ENCODE results near the gene CSTPP1. TPM values are rescaled to one million over a fixed set of nuclear protein-coding genes. Genes with fewer than 3 reads are reported as not detected.

Gene CSTPP1
- polyA plus RNA-seq, 1 experiment = 48.7 TPM

DNA sequence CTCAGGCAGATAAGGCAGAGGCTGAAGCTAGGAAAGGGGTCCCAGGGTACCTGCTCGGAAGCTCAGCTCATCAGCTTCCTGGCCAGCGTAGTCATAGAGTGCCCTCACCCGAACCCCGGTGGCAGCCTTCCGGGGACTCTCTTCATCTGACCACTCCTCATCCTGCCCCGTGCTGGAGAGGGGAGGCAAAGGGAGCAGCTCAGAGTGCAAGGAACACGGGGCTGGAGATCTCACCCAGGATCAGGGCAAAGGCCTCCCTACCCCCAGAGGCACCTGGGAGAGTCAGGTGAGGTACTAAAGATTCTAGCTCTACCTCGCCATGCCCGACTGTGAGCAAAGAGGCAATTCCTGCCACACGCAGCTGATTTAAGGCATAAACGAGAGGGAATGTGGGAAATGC, 241.8 kb downstream of the CSTPP1 start:
- DNase-seq (ENCODE audit: low read depth) = no peak
- CTCF ChIA-PET = interaction anchor here (0.8 to 5.5 kb wide), 20 partner anchors 7 to 258 kb away, joined by 3 to 55 read pairs (median 6); partner anchors contain the start of genes ACP2, DDB2 and NR1H3
- Histone ChIP-seq H3K4me3 (ENCODE audit: low read depth, low read length) (no peak overlapping the region), H3K36me3 (ENCODE audit: control insufficient read depth, insufficient read depth, low read length) (peaks cover 17% of the 10 kb centered on the region), H3K27me3 (ENCODE audit: control insufficient read depth, insufficient read depth, low read length) (no peaks in the 10 kb centered on the region)
- POLR2A ChIA-PET = no interaction called here
- TF ChIP-seq, protein P1, sequence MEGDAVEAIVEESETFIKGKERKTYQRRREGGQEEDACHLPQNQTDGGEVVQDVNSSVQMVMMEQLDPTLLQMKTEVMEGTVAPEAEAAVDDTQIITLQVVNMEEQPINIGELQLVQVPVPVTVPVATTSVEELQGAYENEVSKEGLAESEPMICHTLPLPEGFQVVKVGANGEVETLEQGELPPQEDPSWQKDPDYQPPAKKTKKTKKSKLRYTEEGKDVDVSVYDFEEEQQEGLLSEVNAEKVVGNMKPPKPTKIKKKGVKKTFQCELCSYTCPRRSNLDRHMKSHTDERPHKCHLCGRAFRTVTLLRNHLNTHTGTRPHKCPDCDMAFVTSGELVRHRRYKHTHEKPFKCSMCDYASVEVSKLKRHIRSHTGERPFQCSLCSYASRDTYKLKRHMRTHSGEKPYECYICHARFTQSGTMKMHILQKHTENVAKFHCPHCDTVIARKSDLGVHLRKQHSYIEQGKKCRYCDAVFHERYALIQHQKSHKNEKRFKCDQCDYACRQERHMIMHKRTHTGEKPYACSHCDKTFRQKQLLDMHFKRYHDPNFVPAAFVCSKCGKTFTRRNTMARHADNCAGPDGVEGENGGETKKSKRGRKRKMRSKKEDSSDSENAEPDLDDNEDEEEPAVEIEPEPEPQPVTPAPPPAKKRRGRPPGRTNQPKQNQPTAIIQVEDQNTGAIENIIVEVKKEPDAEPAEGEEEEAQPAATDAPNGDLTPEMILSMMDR (IDR thresholded peaks at IDR 0.05; ENCODE audit: insufficient read depth, low read depth, low read length) = no peak

DNA sequence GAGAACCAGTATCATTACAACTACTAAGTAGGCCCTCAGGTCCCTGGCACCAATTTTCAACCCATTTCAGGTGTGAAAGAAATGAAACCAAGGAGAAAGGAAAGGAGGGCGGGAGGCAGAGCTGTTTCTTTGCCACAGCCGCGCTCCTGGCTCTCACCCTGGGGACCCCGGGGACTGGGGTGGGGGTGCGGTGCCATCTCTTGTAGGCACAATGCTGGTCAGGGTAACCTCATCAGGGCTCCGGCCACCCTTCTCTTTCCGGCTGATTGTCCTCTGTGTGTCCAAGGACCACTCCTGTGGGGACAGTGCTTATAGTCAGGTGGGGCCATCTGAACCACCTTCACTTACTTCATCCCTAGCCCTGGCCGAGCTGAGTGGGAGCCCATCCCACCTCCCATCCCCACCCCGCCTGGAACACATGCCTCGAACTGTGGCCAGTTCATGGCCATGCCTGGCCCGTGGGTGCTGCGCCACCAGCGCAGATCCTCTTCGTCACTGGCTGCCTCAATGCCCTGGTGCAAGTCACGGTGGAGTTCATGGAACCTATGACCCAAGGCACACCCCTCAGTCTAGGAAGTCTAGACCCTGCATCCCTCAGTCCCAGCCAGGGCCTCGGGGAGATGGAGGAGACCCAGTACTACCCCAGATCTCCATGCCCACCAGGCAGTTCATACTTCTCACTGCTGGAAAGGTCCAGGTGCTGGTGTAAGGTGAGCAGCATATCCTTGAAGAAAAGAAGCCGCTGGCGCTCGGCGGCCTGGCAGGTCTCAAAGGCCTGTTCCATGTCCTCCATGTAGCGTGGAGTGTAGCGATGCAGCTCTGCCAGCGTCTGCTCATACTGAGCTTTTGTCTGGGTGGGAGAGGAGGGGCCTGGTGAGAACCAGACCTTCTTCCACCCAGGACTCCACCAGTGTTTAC, 242.4 kb downstream of the CSTPP1 start:
- TF ChIP-seq, protein P1 (IDR thresholded peaks at IDR 0.05; ENCODE audit: insufficient read depth, low read depth, low read length) = no peak
- Histone ChIP-seq H3K4me3 (ENCODE audit: low read depth, low read length) (no peak overlapping the region), H3K36me3 (ENCODE audit: control insufficient read depth, insufficient read depth, low read length) (peaks cover 15% of the 10 kb centered on the region), H3K27me3 (ENCODE audit: control insufficient read depth, insufficient read depth, low read length) (no peaks in the 10 kb centered on the region)
- ChIA-PET CTCF (interaction anchor here (0.5 to 5.5 kb wide), 24 partner anchors 9 to 295 kb away, joined by 3 to 55 read pairs (median 5); partner anchors contain the start of genes ACP2, DDB2 and NR1H3), POLR2A (no interaction called here)
- no peak for DNase-seq (ENCODE audit: low read depth)

DNA sequence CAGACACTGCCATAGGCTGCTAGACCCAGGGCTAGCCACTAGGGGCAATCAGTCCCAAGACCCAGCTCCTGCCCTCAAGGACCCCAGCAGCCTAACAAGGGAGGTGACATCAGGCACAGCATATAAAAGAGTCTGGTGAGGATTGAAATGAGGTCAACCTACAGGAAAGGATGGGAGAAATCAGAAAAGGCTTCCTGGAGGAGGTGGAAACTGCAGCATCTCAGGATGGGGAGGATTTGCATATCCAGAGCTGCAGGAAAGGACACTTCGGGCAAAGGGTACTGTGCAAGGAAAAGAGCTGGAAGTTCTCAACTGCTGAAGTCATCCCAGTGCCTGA, 243.1 kb downstream of the CSTPP1 start:
- no peak for DNase-seq (ENCODE audit: low read depth)
- POLR2A ChIA-PET = no interaction called here
- Histone ChIP-seq H3K36me3 (ENCODE audit: control insufficient read depth, insufficient read depth, low read length) (peaks cover 17% of the 10 kb centered on the region), H3K4me3 (ENCODE audit: low read depth, low read length) (no peak overlapping the region), H3K27me3 (ENCODE audit: control insufficient read depth, insufficient read depth, low read length) (no peaks in the 10 kb centered on the region)
- CTCF ChIA-PET = interaction anchor here (0.6 to 5.5 kb wide), 15 partner anchors 9 to 189 kb away, joined by 3 to 55 read pairs (median 4); partner anchors contain the start of genes ACP2 and NR1H3
- TF ChIP-seq, protein P1 (IDR thresholded peaks at IDR 0.05; ENCODE audit: insufficient read depth, low read depth, low read length) = peak; percentile 71

DNA sequence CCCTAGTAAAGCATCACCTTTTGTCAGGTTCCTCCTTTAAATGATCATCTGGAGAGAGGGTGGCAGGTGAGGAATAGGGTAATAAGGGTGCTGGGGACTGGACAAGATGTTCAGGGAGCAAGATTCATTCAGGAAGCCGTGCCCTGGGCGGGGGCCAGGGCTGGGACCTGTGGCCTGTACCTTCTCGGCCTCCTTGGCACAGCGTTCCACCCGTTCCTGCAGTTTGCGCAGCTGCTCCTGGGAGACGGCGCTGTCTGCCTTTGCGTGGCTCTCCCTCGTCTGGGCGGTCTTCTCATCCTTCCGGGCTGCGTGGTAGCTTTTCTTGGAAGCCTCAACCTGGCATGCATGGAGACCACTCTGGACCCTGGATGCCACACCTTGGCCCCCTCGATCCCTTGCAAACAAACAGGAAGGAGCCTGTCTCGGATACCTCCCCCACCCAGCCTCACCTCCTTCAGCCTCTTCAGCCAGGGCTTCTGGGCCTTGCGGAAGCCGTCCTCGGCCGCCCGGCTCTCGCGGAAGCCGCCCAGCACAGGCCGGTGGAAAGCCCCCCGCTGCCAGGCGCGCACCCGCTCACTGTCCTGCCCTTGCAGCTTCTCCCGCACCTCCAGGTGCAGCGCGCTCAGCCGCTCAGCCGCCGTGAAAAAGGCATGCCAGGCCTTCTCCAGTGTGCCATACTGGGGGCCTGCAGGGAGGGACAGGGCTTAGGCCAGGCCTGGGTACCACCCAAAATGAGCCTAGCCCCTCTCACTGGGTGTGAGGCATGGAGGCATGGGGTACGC, 243.6 kb downstream of the CSTPP1 start:
- Histone ChIP-seq H3K27me3 (ENCODE audit: control insufficient read depth, insufficient read depth, low read length) (no peaks in the 10 kb centered on the region), H3K4me3 (ENCODE audit: low read depth, low read length) (no peak overlapping the region), H3K36me3 (ENCODE audit: control insufficient read depth, insufficient read depth, low read length) (peaks cover 15% of the 10 kb centered on the region)
- POLR2A ChIA-PET = no interaction called here
- TF ChIP-seq, protein P1 (IDR thresholded peaks at IDR 0.05; ENCODE audit: insufficient read depth, low read depth, low read length) = no peak
- CTCF ChIA-PET = interaction anchor here (0.6 to 5.5 kb wide), 14 partner anchors 8 to 189 kb away, joined by 3 to 55 read pairs (median 4); partner anchors contain the start of genes ACP2 and NR1H3
- no peak for DNase-seq (ENCODE audit: low read depth)

DNA sequence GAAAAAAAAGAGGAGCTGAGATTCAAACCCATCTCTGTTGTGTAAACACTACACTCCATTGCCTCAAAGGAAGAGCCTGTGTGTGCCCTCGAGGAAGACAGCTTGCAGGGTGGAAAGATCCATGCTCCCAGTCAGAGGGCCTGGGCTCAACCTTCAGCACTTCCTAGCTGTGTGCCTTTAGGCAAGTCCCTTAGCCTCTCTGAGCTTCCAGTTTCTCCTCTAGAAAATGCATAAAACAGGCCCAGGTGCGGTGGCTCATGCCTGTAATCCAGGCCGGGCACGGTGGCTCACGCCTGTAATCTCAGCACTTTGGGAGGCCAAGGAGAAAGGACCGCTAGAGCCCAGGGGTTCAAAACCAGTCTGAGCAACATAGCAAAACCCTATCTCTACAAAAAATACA, 244.7 kb downstream of the CSTPP1 start:
- H3K4me3 ChIP-seq (ENCODE audit: low read depth, low read length) = no peak overlapping the region
- ChIA-PET CTCF (interaction anchor here (0.6 to 5.5 kb wide), 5 partner anchors 29 to 174 kb away, joined by 3 to 55 read pairs (median 3); partner anchors contain the start of gene NR1H3), POLR2A (no interaction called here)
- no peak for DNase-seq (ENCODE audit: low read depth)
- peaks cover 15% of the 10 kb centered on the region for H3K36me3 ChIP-seq (ENCODE audit: control insufficient read depth, insufficient read depth, low read length)
- TF ChIP-seq, protein P1 (IDR thresholded peaks at IDR 0.05; ENCODE audit: insufficient read depth, low read depth, low read length) = no peak
- H3K27me3 ChIP-seq (ENCODE audit: control insufficient read depth, insufficient read depth, low read length) = no peaks in the 10 kb centered on the region
